CD4-positive, alpha-beta T cell treated with Interleukin-21 for 1 hour (primary cell): ENCODE data around the gene BANK1.

Experiments
- DNase-seq: peaks from one replicate; pipeline ENCODE4 v3.0.0-alpha.2; 2020

BANK1 gene

GRCh38 chr4:101818362-101818761, 27.8 kb downstream of the BANK1 start:
- DNase-seq, result no peak

- no peak for DNase-seq
Observed at GRCh38 chr4:101823864-101824263, 33.3 kb downstream of the BANK1 start.

- no peak for DNase-seq
Observed at GRCh38 chr4:101824500-101824899, 34.0 kb downstream of the BANK1 start.

DNA sequence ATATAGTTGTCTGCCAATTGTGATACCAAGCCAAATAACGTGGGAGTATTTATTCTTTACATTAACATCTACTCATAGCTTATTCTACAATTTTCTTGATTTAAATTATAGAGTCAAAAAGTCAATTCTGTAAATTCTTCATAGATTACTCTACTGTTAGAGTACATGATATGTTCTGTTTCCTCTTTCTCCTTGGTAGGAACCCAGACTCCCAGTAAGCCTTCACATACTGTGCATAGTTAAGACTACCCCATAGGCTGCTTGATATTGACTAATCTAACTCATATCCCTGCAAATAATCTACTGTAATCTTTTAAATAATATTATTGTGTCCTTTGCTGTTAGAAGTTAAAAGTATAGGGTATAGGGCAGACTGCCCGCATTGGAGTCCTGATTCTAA, 35.4 kb downstream of the BANK1 start:
- no peak for DNase-seq

GRCh38 chr4:101831816-101832215, 41.3 kb downstream of the BANK1 start:
- DNase-seq, result no peak

- DNase-seq, result no peak
Observed at GRCh38 chr4:101833480-101833879, 43.0 kb downstream of the BANK1 start.

DNA sequence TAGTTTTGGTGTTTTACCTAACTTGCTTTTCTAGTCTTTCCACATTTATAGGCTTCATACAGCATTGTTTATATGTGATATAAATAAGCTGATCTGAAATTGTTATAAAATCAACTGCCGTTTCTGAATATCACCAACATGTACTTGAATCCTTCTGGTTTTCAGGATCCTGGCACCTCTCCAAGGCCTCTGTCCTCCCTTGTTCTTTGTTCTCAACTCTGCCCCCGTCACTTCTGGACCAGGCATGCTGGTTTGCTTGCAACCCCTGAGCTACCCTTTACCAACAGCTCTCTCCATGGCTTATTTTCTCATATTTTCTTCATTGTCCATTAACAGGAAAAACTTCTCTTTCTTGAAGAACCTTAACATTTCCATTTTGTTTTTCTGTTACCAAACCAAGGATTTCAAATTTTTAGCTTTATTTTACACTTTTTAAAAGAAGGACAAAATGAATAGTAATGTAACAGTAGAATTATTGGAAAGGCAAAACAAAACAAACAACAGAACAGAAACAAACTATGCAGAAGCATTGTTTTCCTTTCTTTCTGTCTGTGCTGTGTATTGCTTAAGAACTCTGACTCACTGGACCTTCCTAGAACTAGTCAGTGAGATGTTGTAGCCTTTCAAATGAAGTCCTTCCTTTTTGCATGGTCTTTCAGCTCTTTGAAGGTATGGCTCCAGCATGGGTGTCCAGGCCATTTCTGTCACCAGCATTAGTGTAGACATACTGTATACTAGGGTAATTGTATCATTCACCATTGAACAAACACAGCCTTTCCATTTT, 44.8 kb downstream of the BANK1 start:
- DNase-seq, result no peak

DNA sequence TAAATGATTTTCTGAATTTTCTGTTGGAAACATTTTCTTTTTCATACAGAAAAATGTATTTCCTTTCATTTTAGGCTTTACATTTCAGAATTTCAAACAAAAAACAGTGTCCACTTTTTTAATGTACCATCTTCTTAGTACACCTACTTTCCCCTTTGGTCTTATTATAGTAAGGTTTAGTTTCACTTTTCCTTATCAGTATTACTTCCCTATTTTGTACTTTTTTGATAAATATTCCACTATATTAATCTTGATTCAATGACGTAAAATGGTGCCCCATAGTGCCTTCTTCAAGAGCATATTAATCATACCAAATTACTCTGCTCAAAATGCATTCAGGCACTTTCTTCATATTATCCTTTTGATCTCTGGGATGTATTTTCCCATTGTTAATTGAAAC, 52.5 kb downstream of the BANK1 start:
- DNase-seq, result no peak

- DNase-seq, result no peak
Observed at GRCh38 chr4:101846550-101846949, 56.0 kb downstream of the BANK1 start.

- DNase-seq, result no peak
Observed at GRCh38 chr4:101850698-101851097, 60.2 kb downstream of the BANK1 start.

DNA sequence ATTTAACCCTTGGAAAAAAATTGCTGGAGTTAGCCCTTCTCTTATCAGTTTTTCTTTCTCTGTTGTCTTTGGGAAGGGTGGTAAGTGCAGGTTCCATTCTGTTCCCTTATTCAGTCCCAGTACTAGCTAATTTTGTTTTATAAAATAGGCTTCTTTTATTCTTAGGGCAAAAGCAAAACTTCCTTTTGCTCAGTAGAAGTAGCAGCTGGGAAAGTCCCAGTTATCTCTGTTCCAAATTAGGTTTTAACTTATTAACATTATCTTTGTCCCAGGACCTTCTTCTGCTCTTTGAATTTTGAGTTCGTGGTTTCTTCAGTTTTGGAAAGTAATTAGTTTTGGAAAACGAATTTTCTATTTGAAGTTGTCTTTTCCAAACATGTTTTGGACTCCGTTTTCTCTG, 61.1 kb downstream of the BANK1 start:
- DNase-seq, result no peak

GRCh38 chr4:101853028-101853427, 62.5 kb downstream of the BANK1 start:
- DNase-seq, result no peak

DNA sequence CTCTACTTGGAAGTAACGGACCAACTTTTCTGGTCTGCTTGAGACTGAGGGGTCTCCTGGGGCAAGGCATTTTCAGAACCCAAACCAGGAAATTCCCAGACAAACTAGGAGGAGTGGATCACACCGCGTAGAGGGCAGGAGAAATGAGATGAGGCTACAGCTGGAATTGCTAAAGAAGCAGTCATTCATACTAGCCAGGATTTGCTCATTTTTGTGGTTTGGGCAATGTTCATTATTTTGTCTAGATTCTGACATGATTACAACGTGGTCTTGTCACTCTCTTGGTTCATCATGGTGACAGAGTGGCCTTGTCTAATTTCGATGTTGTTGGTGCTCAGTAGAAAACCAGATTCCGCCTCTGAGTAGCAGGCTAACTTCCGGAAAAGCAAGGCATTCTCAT, 63.2 kb downstream of the BANK1 start:
- no peak for DNase-seq

- DNase-seq, result no peak
Observed at GRCh38 chr4:101855239-101855638, 64.7 kb downstream of the BANK1 start.

DNA sequence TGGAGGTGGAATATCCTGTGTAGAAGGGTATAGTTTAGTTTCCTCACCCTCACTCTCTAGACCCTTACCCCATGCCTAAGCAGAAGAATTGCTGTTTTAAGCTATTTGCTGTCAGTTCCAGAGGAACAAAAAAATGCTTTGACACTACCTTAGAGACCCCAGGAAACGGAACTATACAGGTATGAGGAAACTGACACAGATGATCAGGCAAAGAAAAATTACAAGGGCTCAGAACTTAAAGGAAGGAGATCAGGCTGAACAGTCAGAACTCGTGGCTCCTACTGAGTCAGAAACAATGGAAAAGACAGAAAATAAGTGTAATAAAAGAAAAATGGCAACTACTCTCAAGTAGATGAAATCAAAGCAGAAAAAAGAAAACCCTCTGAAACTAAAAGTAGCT, 65.6 kb downstream of the BANK1 start:
- DNase-seq, result no peak

- DNase-seq, result no peak
Observed at GRCh38 chr4:101857176-101857575, 66.6 kb downstream of the BANK1 start.

DNA sequence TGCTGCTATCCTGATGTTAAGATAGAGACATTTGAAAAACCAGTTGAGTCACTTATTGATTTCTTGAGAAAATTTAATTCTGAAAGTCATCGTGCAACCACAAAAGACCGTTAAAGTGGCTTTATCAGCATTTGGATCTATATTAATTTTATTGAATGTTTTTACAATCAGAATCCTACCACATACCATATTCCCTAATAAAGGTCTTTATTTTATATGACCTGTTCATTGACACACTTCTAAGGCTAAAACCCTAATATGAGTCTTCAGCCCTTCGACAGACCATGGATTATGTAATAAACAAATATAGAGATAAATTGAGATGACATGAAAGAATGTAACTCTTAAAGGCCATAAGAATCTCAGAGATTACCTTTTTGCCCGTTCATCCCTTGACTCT, 68.1 kb downstream of the BANK1 start:
- DNase-seq, result no peak

- no peak for DNase-seq
Observed at GRCh38 chr4:101862595-101862994, 72.1 kb downstream of the BANK1 start.

GRCh38 chr4:101864660-101865059, 74.1 kb downstream of the BANK1 start:
- DNase-seq, result no peak

GRCh38 chr4:101865501-101866062, 75.1 kb downstream of the BANK1 start:
- no peak for DNase-seq

- no peak for DNase-seq
Observed at GRCh38 chr4:101870874-101871273, 80.3 kb downstream of the BANK1 start.

DNA sequence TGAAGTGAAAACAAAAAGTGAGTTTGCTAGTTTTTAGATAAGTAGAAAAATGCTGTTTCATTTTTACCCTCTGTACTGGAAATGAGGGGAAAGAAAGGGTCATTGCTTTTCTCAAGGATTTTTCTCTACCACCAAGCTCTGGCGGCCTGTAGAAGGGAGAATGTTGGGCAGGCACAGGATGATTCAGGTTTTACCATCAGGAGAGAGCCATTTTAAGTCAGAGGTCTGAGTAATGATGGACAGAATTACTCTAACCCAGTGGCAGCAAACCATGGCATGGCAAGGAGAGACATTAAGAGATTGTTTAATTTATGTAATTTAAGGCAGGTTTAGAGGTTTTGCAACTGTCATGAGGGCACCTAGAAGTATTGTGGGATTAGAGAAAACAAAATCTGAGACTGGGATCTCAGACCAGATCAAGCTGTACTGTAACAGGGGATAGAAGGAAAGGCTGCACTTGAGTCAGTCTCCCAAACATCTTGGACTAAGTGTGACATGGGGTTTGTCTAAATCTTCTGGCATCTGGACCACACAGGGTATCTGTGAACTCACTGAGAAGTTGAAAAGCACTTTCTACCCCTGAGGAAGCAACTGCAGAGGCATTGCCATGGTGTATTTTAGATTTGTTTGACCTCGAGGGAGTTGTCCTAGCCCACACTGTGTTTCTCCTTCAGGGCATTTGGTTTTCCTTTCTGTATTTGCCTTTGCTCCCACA, 81.6 kb downstream of the BANK1 start:
- DNase-seq, result no peak

GRCh38 chr4:101885574-101885973, 95.0 kb downstream of the BANK1 start:
- DNase-seq, result no peak

GRCh38 chr4:101886826-101887225, 96.3 kb downstream of the BANK1 start:
- no peak for DNase-seq
